NCI-H146 treated with DMSO at 0.1 percent for 48 hours (cell line): ENCODE measurements around the gene SOCS1.

Source experiments
- DNase-seq: peaks from one replicate; lab custom pipeline; 2025; ENCODE audit not compliant: unreplicated experiment; lab: John Stamatoyannopoulos, UW

SOCS1 gene

DNA sequence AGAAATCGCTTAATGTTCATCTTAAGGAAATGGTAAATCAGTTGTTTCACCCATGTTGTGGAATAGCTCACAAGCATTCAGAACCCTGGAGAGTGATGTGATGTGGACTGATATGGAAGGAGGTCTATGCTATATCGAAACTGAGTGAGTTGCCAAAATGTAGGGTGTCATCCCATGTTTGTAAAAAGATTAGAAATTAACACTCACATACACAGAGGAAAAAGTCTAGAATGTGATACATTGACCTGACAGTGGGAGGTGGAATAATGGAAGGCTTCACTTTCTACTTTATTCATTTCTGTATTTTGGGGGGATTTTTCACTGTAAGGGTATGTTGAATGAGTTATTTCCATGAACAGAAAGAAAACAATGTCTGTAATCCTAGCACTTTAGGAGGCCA is 29.8 kb upstream of the SOCS1 start:
- no peak for DNase-seq

DNA sequence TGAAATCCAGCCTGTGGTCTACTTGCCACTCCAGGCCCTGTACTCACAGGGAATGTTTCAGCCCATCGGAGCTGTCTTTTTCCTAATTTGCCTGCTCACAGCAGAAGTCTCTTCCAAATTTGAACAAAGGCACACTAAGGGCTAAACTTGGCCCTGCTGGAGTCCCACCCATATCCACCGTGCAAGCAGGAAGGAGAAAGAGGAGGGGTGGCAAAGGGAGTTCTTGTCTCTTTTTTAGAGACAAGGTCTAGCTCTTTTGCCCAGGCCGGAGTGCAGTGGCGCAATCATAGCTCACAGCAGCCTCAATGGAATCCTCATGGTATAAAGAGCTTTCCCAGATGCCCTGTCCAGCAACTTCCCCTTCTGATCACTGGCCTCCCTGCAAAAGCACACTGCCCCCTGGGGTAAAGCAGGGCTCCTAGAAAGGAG is 27.8 kb upstream of the SOCS1 start:
- DNase-seq: no peak

- no peak for DNase-seq
Observed at GRCh38 chr16:11280616-11281522, 24.9 kb upstream of the SOCS1 start, which contains the start of gene PRM1. PRM1 (minus strand) TSS chr16:11281330; CDS start chr16:11281238, 92 bp downstream.

- DNase-seq: no peak
Observed at GRCh38 chr16:11278681-11279628, 23.0 kb upstream of the SOCS1 start.

DNA sequence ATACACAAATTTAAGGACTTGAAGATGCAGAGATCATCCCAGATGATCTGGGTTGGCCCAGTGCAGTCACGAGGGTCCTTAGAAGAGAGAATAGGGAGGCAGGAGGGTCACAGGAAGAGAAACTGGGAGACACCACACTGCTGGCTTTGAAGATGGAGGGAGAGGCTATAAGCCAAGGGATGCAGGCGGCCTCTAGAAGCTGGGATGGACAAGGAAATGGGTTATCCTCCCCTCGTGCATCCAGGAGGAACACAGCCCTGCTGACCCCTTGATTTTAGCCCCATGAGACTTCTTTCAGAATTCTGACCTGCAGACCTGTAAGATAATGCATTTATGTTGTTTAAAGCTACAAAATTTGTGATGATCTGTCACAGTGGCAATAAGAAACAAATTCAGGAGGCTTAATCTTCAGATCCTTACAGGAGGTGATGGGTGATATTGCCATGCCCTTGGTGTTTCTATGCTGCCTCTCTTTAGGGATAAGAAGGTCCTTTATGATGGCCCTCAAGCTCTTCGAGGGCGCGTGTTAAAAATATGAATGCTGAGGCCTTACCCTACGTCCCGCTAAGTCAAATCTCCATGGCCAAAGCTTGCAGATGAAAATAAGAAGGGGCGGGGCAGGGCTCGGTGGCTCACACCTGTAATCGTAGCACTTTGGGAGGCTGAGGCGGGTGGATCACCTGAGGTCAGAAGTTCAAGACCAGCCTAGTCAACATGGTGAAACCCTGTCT is 21.8 kb upstream of the SOCS1 start:
- DNase-seq: no peak

GRCh38 chr16:11276896-11277593 is 21.0 kb upstream of the SOCS1 start:
- no peak for DNase-seq

GRCh38 chr16:11276143-11276895 is 20.3 kb upstream of the SOCS1 start, which contains the start of gene PRM2:
PRM2 (minus strand) TSS chr16:11276480; CDS start chr16:11276370, 110 bp downstream.
- DNase-seq: no peak

GRCh38 chr16:11274964-11275363 is 19.0 kb upstream of the SOCS1 start:
- DNase-seq: no peak

DNA sequence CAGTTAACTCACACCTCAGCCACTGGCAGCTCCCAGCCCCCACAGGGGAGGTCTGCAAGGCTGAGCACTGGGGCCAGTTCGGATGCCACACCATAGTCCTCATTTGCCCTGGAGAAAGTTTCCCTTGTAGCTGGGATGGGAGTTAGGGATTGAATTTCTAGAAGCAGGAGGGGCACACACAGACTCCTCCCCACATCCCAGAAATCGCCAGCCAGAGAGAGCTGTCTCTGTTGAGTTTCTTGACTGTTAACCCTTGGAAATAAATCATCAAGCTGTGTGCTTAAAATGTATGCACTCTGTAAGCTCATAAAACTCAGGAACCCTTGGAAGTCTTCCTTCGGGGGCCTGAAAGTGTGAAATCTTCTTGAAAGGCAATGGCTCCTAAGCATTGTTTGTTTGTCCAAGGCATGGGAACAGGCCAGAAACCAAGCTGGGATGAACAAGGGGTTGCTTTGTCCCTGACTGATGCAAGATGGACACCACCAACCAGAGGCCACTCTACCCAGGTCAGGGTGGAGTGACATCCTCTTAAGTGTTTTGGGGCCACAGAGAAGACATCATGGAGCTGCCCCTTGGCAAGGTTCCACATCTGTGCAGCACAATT is 17.8 kb upstream of the SOCS1 start:
- DNase-seq: no peak

DNA sequence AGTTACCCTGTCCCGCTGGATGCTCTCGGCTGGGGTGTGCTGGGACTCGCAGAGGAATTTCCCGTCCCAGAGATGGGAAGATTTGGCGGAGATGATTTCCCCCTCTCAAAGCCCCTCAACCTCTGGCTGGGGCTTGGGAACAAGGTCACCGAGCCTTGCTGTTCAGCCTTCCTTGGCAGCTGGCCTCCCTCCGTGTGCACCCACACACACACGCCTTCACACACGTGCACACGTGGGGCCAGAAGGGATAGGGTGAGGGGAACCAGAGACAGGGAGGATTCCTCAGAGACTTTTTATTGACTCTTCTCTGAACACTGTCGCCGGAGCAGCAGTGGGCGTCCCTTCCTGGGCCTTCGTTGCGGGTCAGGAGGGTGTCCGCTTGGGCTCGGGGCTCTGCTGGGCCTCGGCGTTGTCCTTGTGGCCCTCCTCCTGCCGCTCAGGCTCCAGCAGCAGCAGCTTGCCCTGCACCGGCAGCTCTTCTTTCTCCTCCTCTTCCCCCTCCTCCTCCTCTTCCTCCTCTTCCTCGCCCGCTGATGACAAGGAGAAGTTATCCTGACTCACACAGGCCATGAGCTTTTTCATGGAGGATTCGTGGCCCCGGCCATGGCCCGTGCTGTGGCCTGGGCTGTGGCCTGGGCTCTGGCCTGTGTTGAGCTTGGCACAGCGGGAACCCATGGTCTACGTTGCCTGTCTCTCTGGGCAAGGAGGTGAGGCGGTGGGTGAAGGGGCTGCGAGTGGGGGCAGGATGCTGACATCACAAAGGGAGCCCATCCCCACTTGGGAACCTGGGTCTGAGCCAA is 17.1 kb upstream of the SOCS1 start, which contains the start of gene PRM3:
PRM3 (minus strand) TSS at position 709 of the 800 bp plus-strand sequence; CDS start at position 675, 34 bp downstream.
- DNase-seq: no peak

DNA sequence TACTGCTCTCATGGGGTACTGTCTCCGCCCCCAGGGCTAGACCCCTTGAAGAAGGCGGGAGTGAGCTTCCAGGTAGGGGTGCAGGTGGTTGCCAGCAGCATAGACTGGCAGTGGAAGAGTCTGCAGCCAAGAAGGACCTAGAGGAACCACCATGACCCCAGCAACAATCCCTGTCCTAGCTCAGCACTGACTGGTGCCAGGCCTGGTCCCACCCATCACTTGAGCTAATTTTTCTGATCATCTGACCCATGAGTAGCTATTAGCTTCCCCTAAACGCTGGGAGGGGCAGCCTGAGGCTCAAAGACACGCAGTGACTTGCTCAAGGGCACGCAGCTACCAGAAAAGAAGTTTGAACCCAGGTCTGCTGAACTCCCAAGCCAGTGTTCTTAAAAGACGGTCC is 16.5 kb upstream of the SOCS1 start:
- no peak for DNase-seq

- no peak for DNase-seq
Observed at GRCh38 chr16:11271610-11272009, 15.6 kb upstream of the SOCS1 start.

GRCh38 chr16:11270602-11271162 is 14.7 kb upstream of the SOCS1 start:
- no peak for DNase-seq

- DNase-seq: no peak
Observed at GRCh38 chr16:11268921-11269375, 12.9 kb upstream of the SOCS1 start, which contains the start of gene TNP2. TNP2 (minus strand) TSS chr16:11269325; CDS start chr16:11269262, 63 bp downstream.

- DNase-seq: no peak
Observed at GRCh38 chr16:11265124-11265523, 9.1 kb upstream of the SOCS1 start.

DNA sequence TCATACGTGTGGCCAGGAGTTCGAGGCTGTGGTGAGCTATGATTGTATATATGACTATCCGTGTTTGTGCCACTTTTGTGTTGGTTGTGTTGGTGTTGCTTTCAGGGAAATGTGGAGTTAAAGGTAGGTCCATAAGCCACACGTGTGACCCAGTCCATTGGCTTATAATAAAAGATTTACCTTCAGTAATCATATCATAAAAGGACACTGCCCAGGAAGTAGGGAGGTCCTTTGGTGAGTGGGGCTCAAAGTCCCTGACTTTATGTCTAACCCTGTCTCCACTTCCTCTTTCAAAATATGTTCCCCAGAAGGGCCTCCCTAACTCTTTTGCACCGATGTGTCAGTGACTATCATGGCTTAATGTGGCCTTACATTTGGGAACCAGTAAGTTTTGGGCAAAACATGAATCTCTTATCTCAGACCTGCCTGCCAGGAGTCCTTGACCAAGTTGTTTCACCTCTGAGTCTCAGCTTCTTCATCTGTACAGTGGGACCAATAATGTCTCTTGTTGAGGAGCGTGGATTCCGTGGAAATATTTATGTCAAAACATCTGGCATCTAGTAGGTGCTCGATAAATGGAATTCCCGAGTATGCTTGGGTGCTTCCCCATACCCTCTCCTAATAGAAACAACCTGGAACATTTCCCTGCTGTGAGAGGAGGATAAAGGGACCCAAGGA is 8.3 kb upstream of the SOCS1 start:
- no peak for DNase-seq

- DNase-seq: no peak
Observed at GRCh38 chr16:11263737-11264136, 7.7 kb upstream of the SOCS1 start.
